ENCODE measurements around the gene ATP2C1. TPM values are rescaled to one million over a fixed set of nuclear protein-coding genes. Genes with fewer than 3 reads are reported as not detected.

ATP2C1 gene
- total and polyA plus RNA-seq, 2 donors (not counting 3 experiments of a cell fraction or from before 2014, with no cell fraction given), result 50.1 to 73.3 TPM

GRCh38 chr3:130963444-130963843 lies 69.6 kb downstream of the ATP2C1 start:
- Histone ChIP-seq H3K9ac (replicated peaks; ENCODE audit: extremely low read depth, insufficient read depth, low read length) (no peak overlapping the region), H3K4me2 (ENCODE audit: insufficient read depth, low read length) (peak overlapping the region; percentile 17)
- intact Hi-C loops (cut with micrococcal nuclease), result no loop called here

More at GRCh38 chr3:130963444-130963843, 69.6 kb downstream of the ATP2C1 start:
- BruUV-seq (replicated peaks), result TSS peak; percentile 67
- Histone ChIP-seq H3K9me3 (replicated peaks; ENCODE audit: control insufficient read depth, insufficient read depth, low read length) (no peaks in the 10 kb centered on the region), H3K79me2 (ENCODE audit: control insufficient read depth, insufficient read depth, low read length) (no peaks in the 10 kb centered on the region), H3K36me3 (ENCODE audit: control insufficient read depth in 2 of 2, extremely low read depth in 1 of 2, insufficient read depth in 2 of 2, low read length in 2 of 2) (peaks cover 2 to 11% of the 10 kb centered on the region in 2 experiments), H2AFZ (ENCODE audit: low read depth, low read length) (no peak overlapping the region), H3K4me3 (replicated peaks in 1 of 3; ENCODE audit: insufficient read depth in 1 of 3, low read depth in 1 of 3, low read length in 3 of 3) (no peak overlapping the region), H3K27ac (ENCODE audit: insufficient read depth, low read depth, low read length) (peak overlapping the region; percentile 68), H3K4me1 (ENCODE audit: control insufficient read depth, extremely low read depth, insufficient read depth, low read length) (peaks cover 18% of the 10 kb centered on the region), H4K20me1 (replicated peaks; ENCODE audit: control insufficient read depth, extremely low read depth, insufficient read depth, low read length) (no peaks in the 10 kb centered on the region), H3K27me3 (ENCODE audit: control insufficient read depth in 2 of 2, insufficient read depth in 2 of 2, low read length in 2 of 2) (no peaks in the 10 kb centered on the region), H3K9me1 (replicated peaks; ENCODE audit: control insufficient read depth, extremely low read depth, insufficient read depth, low read length) (no peaks in the 10 kb centered on the region)
- CTCF ChIA-PET, result interaction anchor here (0.8 to 1.2 kb wide), 3 partner anchors 9 to 236 kb away, joined by 3 to 4 read pairs (median 3); no protein-coding TSS in a partner anchor
- DNase-seq (ENCODE audit: low read depth, low spot score) (no peak), FAIRE-seq (no peak)
- dilution Hi-C loops (cut with MboI; ENCODE audit: extremely low pct_ligation_motif_present, low sequenced_read_pairs), result no loop called here
- no peak for TF ChIP-seq POLR2AphosphoS5 (IDR thresholded peaks at IDR 0.05; ENCODE audit: insufficient read depth, low read depth, low read length)
- TF ChIP-seq MAX (IDR thresholded peaks at IDR 0.05; ENCODE audit: insufficient read depth, insufficient read length), result no peak
- no peak for TF ChIP-seq CTCF (IDR thresholded peaks at IDR 0.05; ENCODE audit: extremely low read depth in 1 of 2, insufficient read depth in 1 of 2, low read depth in 1 of 2, low read length in 2 of 2)
- no peak for TF ChIP-seq EZH2 (IDR thresholded peaks at IDR 0.05; ENCODE audit: borderline replicate concordance, low read depth, low read length, severe bottlenecking)
- TF ChIP-seq FOS (IDR thresholded peaks at IDR 0.05; ENCODE audit: borderline replicate concordance, insufficient read depth, low read length), result no peak
- no peak for TF ChIP-seq MYC (IDR thresholded peaks at IDR 0.05; ENCODE audit: low read depth, low read length)
- no peak for TF ChIP-seq POLR2A (IDR thresholded peaks at IDR 0.05; ENCODE audit: low read depth, low read length)
- no peak for TF ChIP-seq GATA2 (IDR thresholded peaks at IDR 0.05; ENCODE audit: insufficient read depth, insufficient read length, low read depth, low read length)
- no peak for TF ChIP-seq JUN (IDR thresholded peaks at IDR 0.05; ENCODE audit: borderline replicate concordance, insufficient read depth, insufficient read length, low read depth)
- POLR2A ChIA-PET, result no interaction called here

Data from endothelial cell of umbilical vein (primary cell).